HG02970 (cell line): ENCODE data around the gene CRABP2.

Experiments used
- ATAC-seq: cut with Tn5 transposase; IDR thresholded peaks from one replicate; pipeline ENCODE4 v1.9.1; 2021; ENCODE audit warnings: mild to moderate bottlenecking, moderate library complexity, moderate number of reproducible peaks; ENCODE audit not compliant: unreplicated experiment, low FRiP score

CRABP2 gene

DNA sequence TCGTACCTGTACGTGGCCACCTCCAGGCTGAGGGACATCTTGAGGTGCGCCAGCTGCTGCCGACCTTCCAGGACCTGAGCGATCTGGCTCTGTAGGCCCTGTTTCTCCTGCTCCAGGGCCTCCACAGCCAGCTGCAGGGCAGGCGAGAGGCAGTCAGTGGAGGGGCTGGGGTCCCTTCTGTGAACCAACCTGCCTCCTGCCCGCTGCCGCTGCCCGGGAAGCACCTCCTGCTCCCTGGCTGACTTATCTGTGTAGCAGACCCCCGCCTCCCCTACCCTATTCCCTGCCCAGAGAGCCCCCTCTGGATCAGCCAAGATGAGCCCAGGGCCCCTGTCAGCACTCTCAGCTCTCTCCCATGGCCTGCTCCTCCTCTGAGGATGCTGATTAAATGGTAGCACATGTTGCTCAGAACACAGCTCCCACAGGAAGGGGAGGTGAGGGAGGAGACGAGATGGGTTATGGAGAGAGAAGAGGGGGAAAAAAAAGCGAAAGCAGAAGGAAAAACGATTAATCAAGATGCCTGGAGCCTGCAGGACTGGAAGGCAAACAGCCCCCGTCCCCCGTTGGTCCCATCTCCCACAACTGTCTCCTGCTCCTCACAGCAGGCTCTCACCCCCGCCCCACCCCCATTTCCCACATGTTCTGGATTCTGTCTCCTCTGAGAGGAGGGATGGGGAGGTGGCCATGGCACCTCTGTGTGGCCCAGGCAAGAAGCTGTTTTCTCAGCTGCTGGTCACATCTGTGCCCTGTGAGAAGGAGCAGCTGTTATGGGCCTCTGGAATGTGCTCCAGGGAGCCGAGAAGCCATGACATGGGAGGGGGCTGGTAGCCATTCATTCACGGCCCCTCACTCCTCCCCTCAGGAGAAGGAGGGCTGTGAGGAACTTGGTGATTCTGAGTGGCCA, 29.9 kb downstream of the CRABP2 start:
- no peak for ATAC-seq

DNA sequence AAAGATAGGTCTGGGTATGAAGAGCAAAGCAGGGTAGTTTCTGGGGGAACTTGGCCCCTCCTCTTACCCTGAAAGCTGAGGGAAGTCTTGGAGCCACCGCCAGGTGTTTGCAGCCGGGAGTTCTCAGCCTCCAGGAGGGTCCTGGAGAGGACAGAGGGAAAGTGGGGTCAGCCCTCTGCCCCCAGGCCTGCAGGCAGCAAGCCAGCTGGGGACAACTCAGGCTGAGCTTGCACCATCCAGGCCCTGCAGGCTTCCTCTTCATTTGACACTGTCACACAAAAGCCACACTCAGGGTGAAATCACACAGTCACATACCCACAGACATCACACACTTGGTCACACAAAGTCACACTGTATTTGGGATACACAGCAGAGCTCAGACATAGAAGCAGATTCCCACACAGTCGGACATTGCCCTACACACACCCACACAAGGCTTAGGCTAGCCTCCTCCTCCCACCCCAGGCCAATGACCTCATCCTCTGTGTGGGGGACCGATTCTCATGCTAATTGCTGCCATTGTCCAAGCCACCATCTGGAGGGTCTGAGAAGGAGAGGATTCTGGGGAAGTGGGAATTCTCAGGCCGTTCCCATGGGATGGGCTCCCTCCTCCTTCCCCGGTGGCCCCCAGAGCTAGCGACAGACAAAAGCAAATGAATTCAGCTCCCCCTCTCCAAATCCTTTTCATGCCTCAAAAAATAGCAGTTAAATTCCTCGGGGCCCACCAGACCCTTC, 31.8 kb downstream of the CRABP2 start:
- no peak for ATAC-seq

DNA sequence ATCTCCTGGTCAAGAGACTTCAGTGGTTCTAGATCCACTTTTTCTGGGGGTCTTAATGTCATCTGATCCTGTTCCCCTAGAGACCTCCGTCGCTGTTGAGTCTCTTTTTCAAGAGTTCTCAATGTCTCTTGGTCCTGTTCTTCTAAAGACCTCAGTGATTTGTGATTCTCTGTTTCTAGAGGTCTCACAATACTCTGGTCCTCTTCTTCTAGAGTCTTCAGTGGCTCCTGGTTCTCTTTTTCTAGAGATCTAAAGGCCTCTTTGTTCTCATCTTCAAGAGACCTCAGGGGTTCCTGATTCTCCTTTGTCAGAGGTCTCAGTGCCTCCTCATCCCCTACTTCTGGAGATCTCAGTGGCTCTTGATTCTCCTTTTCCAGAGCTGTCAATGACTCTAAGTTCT, 33.6 kb downstream of the CRABP2 start:
- no peak for ATAC-seq

DNA sequence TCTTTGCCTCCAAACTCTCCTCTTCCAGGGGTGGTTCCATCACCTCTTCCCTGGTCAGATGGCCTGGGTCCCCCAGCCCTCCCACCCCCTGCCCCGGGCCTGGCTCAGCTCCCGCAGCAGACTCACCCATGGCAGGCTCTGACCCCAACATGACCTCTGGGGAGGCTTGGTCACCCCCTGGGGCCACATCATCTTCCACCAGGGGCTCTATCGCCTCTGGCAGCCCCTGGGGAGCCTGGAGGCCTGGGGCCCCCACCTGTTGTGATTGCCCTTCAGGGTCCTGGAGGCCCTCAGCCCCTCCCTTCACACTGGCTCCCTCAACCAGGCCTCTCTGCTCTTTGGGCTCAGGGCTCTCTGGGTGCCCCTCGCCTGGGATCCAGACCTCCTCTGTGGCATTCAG, 34.6 kb downstream of the CRABP2 start:
- no peak for ATAC-seq

DNA sequence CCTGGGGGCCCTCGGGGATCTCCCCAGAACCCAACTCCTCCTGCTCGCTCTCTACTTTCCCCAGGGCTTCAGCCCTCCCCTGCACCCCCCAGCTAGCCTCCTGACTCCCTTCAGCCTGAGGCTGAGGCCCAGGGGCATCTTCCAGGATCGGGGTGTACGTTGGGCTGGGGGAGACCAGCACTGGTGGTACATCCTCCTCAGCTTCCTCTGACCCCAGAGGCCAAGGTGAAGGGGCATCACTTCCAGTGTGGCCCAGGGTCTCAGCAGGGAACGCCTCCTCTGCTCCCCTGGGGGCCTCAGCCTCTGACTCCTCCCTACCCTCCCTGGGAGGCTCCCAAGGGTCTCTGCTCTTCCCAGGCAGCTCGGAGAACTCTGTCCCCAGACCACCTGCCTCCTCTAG, 35.0 kb downstream of the CRABP2 start:
- no peak for ATAC-seq

DNA sequence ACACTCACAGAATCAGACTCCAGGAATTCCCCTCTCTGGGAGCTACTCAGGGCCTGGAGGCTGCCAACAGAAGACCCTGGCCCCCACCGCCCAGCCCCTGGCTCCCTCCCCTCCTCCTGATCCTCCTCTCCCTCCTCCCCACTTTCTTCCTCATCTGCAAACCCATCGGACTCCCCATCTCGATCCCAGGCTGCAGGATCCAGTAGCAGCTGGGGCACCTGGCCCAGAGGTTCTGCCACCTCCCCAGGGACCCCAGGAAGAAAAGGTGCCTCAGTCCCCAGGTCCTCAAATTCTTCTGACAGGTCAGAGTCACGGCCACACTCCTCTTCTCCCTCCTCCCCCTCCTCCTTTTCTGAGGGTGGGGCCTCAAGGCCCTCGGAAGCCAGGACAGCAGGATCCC, 35.6 kb downstream of the CRABP2 start:
- ATAC-seq, result no peak

DNA sequence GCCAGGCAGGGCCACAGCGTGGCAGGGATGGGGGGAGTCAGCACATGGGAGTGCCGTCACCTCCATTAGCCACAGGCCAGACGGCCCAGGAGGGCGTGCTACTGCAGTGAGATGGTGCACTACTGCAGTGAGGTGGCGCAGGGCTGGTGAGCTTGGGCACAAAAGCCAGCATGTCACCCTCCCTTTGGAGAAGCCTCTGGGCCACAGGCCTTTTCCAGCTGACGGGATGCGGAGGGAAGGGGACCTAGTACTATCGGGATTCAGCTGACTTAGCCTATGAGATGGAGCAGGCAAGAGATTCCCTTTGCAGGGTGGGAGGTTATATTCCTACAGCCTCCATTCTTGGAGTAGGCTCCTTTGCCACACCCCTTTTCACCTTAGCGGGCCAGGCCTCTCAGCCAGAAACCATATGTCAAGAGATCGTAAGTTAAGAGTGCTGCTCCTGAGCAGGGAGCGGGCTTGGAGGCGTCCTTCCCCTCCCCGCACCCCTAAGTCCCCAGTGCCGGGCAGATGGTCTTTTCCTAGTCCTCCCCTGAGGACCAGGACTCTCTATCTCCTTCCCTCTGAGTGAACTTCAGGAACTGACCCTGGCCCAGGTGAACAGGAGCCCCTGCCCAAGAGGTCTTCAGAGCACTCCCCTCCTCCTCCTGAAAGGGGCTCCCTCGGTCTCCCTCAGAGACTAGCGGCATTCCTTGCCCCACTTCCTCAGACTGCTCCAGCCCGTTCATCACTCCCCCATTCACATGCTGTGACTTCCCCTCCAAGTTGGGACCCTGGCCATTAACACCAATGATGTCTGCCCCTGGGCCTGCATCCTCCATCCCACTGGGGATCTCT, 36.4 kb downstream of the CRABP2 start:
- ATAC-seq, result no peak

DNA sequence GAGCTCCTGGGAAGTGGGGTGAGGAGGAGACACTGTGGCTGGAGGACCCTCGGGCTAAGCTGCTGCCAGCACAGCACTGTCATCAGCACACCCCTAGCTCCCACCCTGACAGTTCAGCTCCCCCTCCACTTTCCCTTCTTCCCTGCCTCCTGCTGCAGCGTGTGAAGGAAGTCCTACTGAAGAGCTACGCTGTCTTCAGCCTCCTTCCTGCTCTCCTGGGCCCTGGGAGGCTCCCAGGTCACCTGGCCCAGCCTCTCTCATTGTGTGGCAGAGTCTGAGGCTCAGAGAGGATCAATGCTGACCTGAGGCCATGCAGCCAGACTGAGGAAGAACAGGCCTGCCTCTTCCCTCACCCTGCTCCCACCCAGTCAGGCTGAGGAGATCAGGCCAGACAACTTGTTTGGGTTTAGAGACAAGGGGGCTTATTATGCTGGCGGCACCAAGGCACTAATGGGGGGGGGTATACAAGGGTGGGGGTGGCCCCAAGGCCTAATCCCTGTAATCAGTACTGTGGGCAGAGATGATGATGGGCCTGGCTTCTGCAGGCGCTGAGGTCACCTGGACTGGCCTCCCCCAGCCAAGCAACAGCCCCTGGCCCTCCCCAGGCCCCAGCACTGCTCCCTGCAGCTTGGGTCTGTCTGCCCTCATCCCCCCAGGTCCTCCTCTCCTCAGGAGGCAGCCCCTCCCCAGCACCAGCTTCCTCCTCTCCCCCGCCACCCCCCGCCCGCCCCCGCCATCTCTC, 37.2 kb downstream of the CRABP2 start:
- ATAC-seq, result no peak

DNA sequence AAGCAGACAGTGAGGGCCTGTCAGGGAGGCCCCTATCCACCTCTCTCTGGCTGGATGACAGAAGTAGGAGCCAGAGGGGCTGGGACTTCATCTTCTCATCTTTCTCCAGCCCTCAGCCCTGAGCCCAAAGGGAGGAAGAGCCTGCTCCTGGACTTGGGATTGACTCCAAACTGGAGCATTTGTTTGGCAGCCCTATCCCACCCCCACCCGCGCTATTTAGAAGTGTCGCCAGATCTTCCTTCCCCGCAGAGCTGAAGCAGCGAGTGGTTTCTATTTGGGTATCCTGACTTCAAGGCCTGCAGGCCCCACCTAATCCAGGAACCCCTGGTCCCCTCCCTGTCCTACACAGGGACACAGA, 37.8 kb downstream of the CRABP2 start:
- ATAC-seq, result no peak

DNA sequence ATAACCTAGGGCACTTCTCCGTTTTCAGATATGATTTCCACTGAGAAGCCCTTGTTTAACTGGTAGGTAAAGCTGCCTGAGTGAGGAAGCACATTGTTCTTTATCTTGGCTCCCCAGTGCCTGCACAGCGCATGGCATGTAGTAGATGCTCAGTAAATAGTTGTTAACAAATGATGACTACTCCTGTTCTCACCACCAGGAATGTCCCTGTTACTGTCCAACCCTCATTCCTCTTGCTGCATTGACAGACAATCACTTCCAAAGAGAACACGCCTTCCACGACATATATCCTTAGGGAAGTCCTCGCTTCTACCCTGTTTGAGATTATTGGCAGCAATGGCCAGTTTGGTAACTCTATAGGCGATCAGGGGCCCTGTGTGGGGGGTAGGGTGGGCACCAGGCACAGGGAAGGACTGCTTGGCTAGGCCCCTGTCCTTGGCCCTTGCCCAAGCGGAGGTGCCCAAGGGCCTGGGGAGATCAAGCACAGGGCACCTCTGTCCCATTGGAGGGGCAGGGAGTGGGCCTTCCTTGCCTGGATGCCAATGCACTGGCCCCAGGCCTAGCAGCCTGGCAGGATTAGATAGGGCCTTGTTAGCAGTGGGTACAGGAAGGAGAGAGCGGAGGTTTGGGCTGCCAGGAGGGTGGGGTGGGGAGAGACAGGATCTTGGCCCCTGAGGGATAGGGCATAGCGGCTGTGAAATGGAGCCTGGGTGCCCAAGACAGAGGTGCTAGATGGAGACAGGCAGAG, 38.3 kb downstream of the CRABP2 start:
- no peak for ATAC-seq

DNA sequence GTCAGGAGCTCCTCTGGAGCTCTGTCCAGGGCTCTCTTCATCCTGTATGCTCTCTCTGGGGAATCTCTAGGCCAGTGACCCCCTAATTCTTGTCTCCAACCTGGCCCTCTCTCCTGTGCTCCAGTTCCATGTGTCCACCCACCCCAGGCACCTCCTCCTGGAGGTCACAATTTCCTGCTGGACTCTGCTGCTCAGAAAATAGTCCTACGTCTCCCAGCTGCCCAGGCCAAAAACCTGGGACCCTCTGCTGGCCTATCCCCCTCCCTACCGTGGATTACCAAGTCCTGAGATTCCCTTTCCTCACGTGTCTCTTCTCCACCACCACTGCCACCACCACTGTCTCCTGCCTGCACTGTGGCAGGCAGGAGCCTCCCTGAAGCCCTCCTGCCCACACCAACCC, 39.8 kb downstream of the CRABP2 start:
- ATAC-seq, result no peak

DNA sequence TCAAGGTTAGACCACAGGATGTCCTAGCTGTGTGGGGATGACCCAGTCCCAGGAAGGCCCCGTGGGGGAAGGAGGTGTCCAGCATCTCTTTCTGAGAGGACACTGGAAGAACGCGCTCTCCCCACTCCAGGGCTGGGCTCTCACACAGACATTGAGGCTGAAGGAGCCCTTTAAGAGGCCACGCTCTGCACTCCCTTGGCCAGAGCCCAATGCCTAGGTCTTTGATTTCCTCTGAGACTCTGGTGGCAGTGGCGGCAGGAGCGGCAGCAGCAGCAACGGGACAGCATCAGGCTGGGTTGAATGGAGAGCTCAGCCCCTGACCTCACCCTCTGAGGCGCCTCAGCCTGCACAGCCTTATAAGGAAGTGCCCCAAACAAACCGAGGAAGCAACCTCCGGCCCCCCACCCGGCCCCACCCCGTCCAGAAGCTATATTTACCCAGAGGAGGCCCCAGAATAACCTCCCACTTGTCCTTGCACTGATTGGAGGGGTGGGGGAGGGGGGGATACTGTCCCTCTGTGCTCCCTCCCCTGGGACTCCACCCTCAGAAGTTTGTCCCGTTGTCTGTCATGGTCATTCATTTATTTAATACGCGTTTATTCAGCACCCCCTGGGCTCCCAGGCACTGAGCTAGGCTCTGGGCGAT, 40.5 kb downstream of the CRABP2 start:
- ATAC-seq, result no peak

DNA sequence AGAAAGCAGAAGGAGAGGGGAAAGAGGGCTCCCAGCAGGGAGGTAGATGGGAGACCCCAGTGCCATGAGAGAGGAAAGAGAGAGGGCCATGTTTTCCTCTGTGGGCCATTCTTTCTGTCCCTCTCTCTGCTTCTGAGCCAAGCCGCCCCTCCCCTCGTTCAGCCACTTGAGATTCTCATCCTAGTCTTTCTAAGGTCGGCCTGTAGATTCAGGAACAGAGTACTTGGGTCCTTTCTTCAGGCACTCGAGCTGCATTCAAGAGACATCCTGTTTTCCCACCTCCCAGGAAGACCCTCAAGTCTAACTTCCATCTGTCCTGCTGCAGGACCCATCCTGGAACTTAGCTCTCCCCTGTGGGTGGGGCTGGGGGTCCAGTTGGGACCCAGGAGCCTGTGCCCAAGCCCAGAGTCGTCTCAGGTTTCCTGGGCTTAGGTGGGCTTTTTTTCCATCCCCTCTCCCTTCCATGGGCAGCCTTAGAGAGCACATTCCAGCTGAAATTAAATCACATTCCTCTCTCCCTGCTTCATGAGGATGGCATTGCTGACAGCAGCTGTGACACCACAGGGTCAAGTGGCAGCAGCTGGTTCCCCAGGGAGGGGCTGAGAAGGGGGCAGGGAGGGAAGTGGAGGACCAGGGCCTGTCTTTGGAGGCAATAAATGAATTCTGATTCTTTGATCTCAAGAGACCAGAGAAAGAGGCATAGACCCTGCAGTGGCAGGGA, 41.2 kb downstream of the CRABP2 start:
- no peak for ATAC-seq

DNA sequence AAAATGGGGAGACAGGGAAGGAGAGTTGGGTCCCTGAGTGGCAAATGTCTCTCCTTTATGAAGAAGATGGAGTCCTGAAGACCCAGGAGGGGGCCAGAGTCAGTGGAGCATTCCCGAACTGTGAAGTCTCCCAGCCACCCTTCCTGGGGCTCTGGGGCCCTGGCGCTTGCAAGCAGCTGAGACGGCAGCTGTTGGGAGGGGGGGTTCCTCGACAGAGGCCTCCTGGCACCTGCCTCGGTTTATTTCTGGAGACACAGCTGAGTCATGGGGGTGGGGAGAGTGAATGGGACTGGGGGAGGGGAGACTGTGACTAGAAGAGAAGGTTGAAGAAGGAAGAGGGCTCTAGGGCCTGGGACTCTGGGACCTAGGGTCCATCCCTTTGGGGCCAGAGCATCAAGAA, 42.2 kb downstream of the CRABP2 start:
- no peak for ATAC-seq

DNA sequence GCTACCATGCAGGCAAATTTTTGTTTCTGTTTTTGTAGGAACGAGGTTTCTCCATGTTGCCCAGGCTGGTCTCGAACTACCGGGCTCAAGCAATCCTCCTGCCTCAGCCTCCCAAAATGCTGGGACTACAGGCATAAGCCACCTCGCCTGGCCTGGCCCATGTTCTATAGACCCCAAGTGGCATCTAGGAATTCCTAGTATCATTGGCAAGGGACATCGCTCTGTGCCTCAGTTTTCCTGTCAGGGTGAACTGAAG, 42.7 kb downstream of the CRABP2 start:
- no peak for ATAC-seq

DNA sequence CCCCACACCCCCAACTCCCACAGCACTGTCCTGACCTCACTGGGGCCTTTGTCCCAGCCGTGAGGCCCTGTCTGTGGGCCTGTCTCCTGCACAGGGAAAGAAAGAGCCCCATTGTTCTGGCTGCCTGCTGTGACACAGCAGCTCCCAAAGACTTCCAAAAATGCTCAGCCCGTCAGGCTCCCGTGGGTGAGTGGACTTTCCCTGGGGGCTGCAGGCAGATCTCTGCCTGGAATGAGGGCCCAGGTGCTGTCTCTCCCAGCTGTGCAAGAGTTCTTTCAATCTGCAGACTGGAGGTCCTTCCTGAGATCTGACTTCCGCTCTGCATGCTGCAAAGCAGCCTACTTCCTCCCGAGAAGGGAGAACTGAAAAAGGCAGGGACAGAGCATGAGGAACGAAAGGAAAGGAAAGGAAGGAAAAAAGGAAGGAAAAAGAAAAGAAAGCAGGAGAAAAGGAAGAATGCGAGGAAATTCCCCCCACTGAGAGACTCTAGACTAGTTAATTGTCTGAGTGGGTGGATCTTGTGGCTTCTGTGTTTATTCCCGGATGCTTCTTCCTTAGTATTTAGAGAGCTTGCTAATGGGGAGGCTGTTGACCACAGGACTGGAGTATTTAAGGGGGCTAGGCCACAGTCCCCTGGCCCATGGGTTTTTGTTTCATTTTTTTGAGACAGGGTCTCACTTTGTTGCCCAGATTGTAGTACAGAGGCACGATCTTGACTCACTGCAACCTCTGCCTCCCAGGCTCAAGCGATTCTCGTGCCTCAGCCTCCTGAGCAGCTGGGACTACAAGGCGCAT, 43.2 kb downstream of the CRABP2 start:
- no peak for ATAC-seq

DNA sequence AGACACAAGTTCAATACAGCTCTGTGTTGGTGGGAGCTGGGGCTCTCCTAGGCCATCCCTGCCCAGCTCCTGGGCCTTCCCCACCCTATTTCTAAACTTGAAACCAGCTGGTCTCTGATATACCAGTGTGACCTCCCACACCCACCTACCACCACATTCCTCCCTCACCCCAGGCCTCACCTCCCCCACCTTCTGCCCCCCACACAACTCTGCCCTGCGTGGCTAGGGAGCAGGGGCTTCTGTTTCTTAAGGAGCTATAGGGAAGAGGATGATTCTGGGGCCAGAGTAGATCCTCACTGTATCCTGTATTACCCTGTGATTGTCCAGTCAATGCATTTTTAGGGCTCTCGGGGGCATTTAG, 44.7 kb downstream of the CRABP2 start:
- no peak for ATAC-seq
